Uterus (tissue), 2 donors: ENCODE data around the gene PTPRE.

Experiments used
- CTCF ChIP-seq, 4 experiments: fragments of 200-600 bp in 2 of 4; fragments of 450-650 bp in 2 of 4; sonication (generic) in 2 of 4; IDR thresholded peaks; one replicate each; pipeline ENCODE4 v1.5.1; 2016 to 2019; ENCODE audit warnings: antibody characterized with exemption in 4 of 4, mild to moderate bottlenecking in 2 of 4, moderate library complexity in 1 of 4
- POLR2A ChIP-seq, 2 donors: fragments of 450-650 bp; IDR thresholded peaks; one replicate each; pipeline ENCODE4 v1.6.1; 2016; ENCODE audit warnings: antibody characterized with exemption in 2 of 2, mild to moderate bottlenecking in 1 of 2, moderate library complexity in 1 of 2

DNA sequence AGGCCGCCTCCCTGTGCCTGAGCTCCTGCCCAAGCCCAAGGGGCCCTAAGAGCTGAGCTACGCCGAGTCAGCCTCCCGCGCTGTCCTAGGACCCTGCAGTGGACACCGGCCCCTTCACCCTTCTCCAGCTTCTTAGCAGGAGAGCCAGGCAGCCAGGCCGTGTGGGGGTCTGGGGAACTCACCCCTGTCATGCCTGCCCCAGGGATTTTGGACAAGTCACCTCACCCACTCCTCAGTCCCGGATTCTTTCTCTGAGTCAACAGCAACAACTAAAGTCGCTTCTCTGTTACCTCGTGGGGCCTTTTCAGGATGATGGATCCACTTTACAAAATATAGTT, 140.0 kb downstream of the PTPRE start:
- no peak for TF ChIP-seq CTCF (IDR thresholded peaks at IDR 0.05)
- no peak for TF ChIP-seq POLR2A (IDR thresholded peaks at IDR 0.05)
